IMR-90 (cell line): ENCODE results near the gene TMEM59. TPM values are rescaled to one million over a fixed set of nuclear protein-coding genes. Genes with fewer than 3 reads are reported as not detected.
A peak's percentile ranks its signal among the peaks of the same experiment; 100 is the strongest.

Source experiments
- ATAC-seq: fragments of 200-7000 bp; cut with Tn5 transposase; 2 replicates; pipeline ENCODE4 v1.9.1; 2020; ENCODE audit warnings: low read depth, mild to moderate bottlenecking, moderate library complexity
- BruUV-seq: library from RNA; stranded (reverse); fragments of 400-500 nt; replicated peaks from 2 replicates; lab custom pipeline; 2021; lab: Mats Ljungman, UMichigan
- CTCF ChIA-PET: fragments of 300-600 bp; formaldehyde crosslinking; extraction: SDS; loops from one replicate; lab custom pipeline; 2021; ENCODE audit warnings: antibody characterized with exemption; lab: Yijun Ruan, JAX
- POLR2A ChIA-PET: fragments of 300-600 bp; sonication (Branson Sonifier 250); formaldehyde crosslinking; loops from one replicate; lab custom pipeline; 2022; ENCODE audit warnings: antibody characterized with exemption; ENCODE audit not compliant: unreplicated experiment; lab: Charles Lee
- DNase-seq: peaks from one replicate; pipeline ENCODE4 v3.0.0; 2013
- H2AFZ ChIP-seq: replicated peaks from 2 replicates; pipeline ENCODE3; 2013; ENCODE audit warnings: low read length, mild to moderate bottlenecking; ENCODE audit not compliant: poor library complexity
- H2AK5ac ChIP-seq: 2 replicates; pipeline ENCODE4 v1.6.1; 2013; ENCODE audit warnings: low read depth, low read length, inconsistent platforms
- H2AK9ac ChIP-seq: replicated peaks from 2 replicates; pipeline ENCODE3; 2013; ENCODE audit warnings: mild to moderate bottlenecking, low read depth, low read length, moderate library complexity; ENCODE audit not compliant: poor library complexity
- H2BK120ac ChIP-seq: 2 replicates; pipeline ENCODE4 v1.6.1; 2013; ENCODE audit warnings: low read depth, low read length, inconsistent platforms
- H2BK15ac ChIP-seq: 3 replicates; pipeline ENCODE4 v1.6.1; 2013; ENCODE audit warnings: low read depth, low read length, inconsistent platforms
- H2BK20ac ChIP-seq: 2 replicates; pipeline ENCODE4 v1.6.1; 2013; ENCODE audit warnings: low read depth, mild to moderate bottlenecking, inconsistent platforms, low read length, moderate library complexity
- H2BK5ac ChIP-seq: 2 replicates; pipeline ENCODE4 v1.6.1; 2013; ENCODE audit warnings: mild to moderate bottlenecking, low read depth, low read length, inconsistent platforms; ENCODE audit not compliant: poor library complexity, severe bottlenecking
- H3K14ac ChIP-seq: replicated peaks from 2 replicates; pipeline ENCODE4 v1.6.1; 2013; ENCODE audit warnings: low read depth, low read length, inconsistent platforms
- H3K18ac ChIP-seq: 2 replicates; pipeline ENCODE4 v1.6.1; 2013; ENCODE audit warnings: low read depth, low read length, control low read depth
- H3K23ac ChIP-seq: 2 replicates; pipeline ENCODE4 v1.6.1; 2013; ENCODE audit warnings: low read depth, low read length, inconsistent platforms
- H3K27ac ChIP-seq: 2 replicates; pipeline ENCODE4 v1.5.1; 2013; ENCODE audit warnings: mild to moderate bottlenecking, control low read depth, low read length; ENCODE audit not compliant: insufficient read depth
- H3K27me3 ChIP-seq: 2 replicates; pipeline ENCODE4 v1.6.1; 2013; ENCODE audit warnings: low read length; ENCODE audit not compliant: control insufficient read depth, insufficient read depth
- H3K36me3 ChIP-seq: 2 replicates; pipeline ENCODE4 v1.6.1; 2013; ENCODE audit warnings: low read length, mixed read lengths; ENCODE audit not compliant: control insufficient read depth, insufficient read depth
- H3K4ac ChIP-seq: 2 replicates; pipeline ENCODE4 v1.6.1; 2013; ENCODE audit warnings: low read depth, low read length, inconsistent platforms
- H3K4me1 ChIP-seq: 2 replicates; pipeline ENCODE4 v1.6.1; 2013; ENCODE audit warnings: low read length, mixed read lengths; ENCODE audit not compliant: control insufficient read depth, insufficient read depth
- H3K4me2 ChIP-seq: 2 replicates; pipeline ENCODE4 v1.6.1; 2013; ENCODE audit warnings: low read depth, mild to moderate bottlenecking, control low read depth, low read length, moderate library complexity
- H3K4me3 ChIP-seq: 2 replicates; pipeline ENCODE4 v1.5.1; 2013; ENCODE audit warnings: low read depth, mild to moderate bottlenecking, control low read depth, low read length, moderate library complexity; ENCODE audit not compliant: insufficient read depth
- H3K56ac ChIP-seq: 2 replicates; pipeline ENCODE4 v1.6.1; 2013; ENCODE audit warnings: low read length, inconsistent platforms; ENCODE audit not compliant: insufficient read depth; ENCODE audit errors: extremely low read depth
- H3K79me1 ChIP-seq, 2 experiments: 2 replicates each; pipeline ENCODE4 v1.6.1; 2013; ENCODE audit warnings: low read length in 2 of 2, inconsistent platforms in 1 of 2, low read depth in 1 of 2
- H3K9ac ChIP-seq: 2 replicates; pipeline ENCODE4 v1.6.1; 2013; ENCODE audit warnings: low read depth, low read length, control low read depth
- H3K9me1 ChIP-seq: 2 replicates; pipeline ENCODE4 v1.6.1; 2013; ENCODE audit warnings: low read length, inconsistent platforms; ENCODE audit not compliant: insufficient read depth
- H3K9me3 ChIP-seq: 2 replicates; pipeline ENCODE4 v1.6.1; 2013; ENCODE audit warnings: low read length; ENCODE audit not compliant: control insufficient read depth, insufficient read depth
- H4K20me1 ChIP-seq: 2 replicates; pipeline ENCODE4 v1.6.1; 2013; ENCODE audit warnings: low read length, inconsistent platforms; ENCODE audit not compliant: insufficient read depth
- H4K5ac ChIP-seq: 2 replicates; pipeline ENCODE4 v1.6.1; 2013; ENCODE audit warnings: mild to moderate bottlenecking, low read depth, low read length, control low read depth
- H4K8ac ChIP-seq, 2 experiments: 2 replicates each; pipeline ENCODE4 v1.6.1; 2013; ENCODE audit warnings: low read depth in 2 of 2, low read length in 2 of 2, control low read depth in 1 of 2, inconsistent platforms in 1 of 2
- H4K91ac ChIP-seq: 2 replicates; pipeline ENCODE4 v1.6.1; 2013; ENCODE audit warnings: low read depth, low read length, inconsistent platforms; ENCODE audit not compliant: insufficient read depth
- BHLHE40 ChIP-seq: fragments of 150-350 bp; IDR thresholded peaks from 2 replicates; pipeline ENCODE4 v1.6.1; 2016; ENCODE audit warnings: mild to moderate bottlenecking, low read depth, low read length
- CEBPB ChIP-seq: IDR thresholded peaks from 2 replicates; pipeline ENCODE4 v1.6.1; 2012; ENCODE audit warnings: low read depth, low read length, improper control_type of control experiment
- CHD1 ChIP-seq: IDR thresholded peaks from 2 replicates; pipeline ENCODE4 v1.6.1; 2012; ENCODE audit warnings: low read depth, low read length, improper control_type of control experiment
- ELK1 ChIP-seq: fragments of 150-350 bp; IDR thresholded peaks from 2 replicates; pipeline ENCODE4 v1.6.1; 2016; ENCODE audit warnings: low read depth, mild to moderate bottlenecking, low read length, moderate library complexity, borderline replicate concordance
- FOS ChIP-seq: fragments of 150-350 bp; IDR thresholded peaks from 2 replicates; pipeline ENCODE4 v1.6.1; 2016; ENCODE audit warnings: low read depth, low read length
- MAFK ChIP-seq: IDR thresholded peaks from 2 replicates; pipeline ENCODE4 v1.6.1; 2012; ENCODE audit warnings: low read depth, low read length, improper control_type of control experiment
- MAZ ChIP-seq: IDR thresholded peaks from 2 replicates; pipeline ENCODE4 v1.6.1; 2012; ENCODE audit warnings: low read depth, mild to moderate bottlenecking, low read length, improper control_type of control experiment, moderate library complexity, borderline replicate concordance
- MXI1 ChIP-seq: IDR thresholded peaks from 2 replicates; pipeline ENCODE4 v1.6.1; 2012; ENCODE audit warnings: low read depth, mild to moderate bottlenecking, low read length, moderate library complexity, borderline replicate concordance
- NFE2L2 ChIP-seq: fragments of 150-350 bp; IDR thresholded peaks from 2 replicates; pipeline ENCODE4 v1.6.1; 2016; ENCODE audit warnings: low read depth, mild to moderate bottlenecking, low read length
- POLR2A ChIP-seq: IDR thresholded peaks from 2 replicates; pipeline ENCODE4 v1.6.1; 2012; ENCODE audit warnings: mild to moderate bottlenecking, low read depth, low read length
- RAD21 ChIP-seq: IDR thresholded peaks from 2 replicates; pipeline ENCODE4 v1.6.1; 2012; ENCODE audit warnings: low read length, improper control_type of control experiment
- RCOR1 ChIP-seq: IDR thresholded peaks from 2 replicates; pipeline ENCODE4 v1.6.1; 2012; ENCODE audit warnings: mild to moderate bottlenecking, low read length, improper control_type of control experiment; ENCODE audit not compliant: insufficient replicate concordance
- RFX5 ChIP-seq: IDR thresholded peaks from 2 replicates; pipeline ENCODE4 v1.8.0; 2012; ENCODE audit warnings: low read depth, mild to moderate bottlenecking, low read length, moderate library complexity
- SMC3 ChIP-seq: fragments of 150-350 bp; IDR thresholded peaks from 2 replicates; pipeline ENCODE4 v1.6.1; 2016; ENCODE audit warnings: low read depth, mild to moderate bottlenecking, antibody characterized with exemption, low read length, moderate library complexity
- USF2 ChIP-seq: fragments of 150-350 bp; IDR thresholded peaks from 2 replicates; pipeline ENCODE4 v1.6.1; 2017; ENCODE audit warnings: mild to moderate bottlenecking, antibody characterized with exemption, low read length, low read depth
- WGBS, 2 experiments: methylation state at CpG; one replicate each; pipeline versions ENCODE4 v1.1.5 to v1.1.7; 2013; ENCODE audit warnings: missing lambda C conversion rate in 2 of 2; ENCODE audit not compliant: insufficient read length in 1 of 2; ENCODE audit errors: extremely low coverage in 2 of 2; 5-methylcytosine and 5-hydroxymethylcytosine counted together
- dilution Hi-C: fragments of 300-500 bp; cut with HindIII; formaldehyde crosslinking; loops from one replicate; pipeline ENCODE4 v1.14.3; 2018; ENCODE audit warnings: low sequenced_read_pairs; ENCODE audit not compliant: unreplicated experiment
- in situ Hi-C: fragments of 300-500 bp; cut with MboI; formaldehyde crosslinking; loops from 3 replicates; pipeline ENCODE4 v1.14.3; 2019; ENCODE audit warnings: low sequenced_read_pairs, inconsistent platforms, mixed read lengths
- intact Hi-C: fragments of 100-400 bp; cut with micrococcal nuclease; formaldehyde crosslinking; loops from 2 replicates; pipeline ENCODE4 v1.10.0; 2022
- polyA plus RNA-seq, 3 experiments: library from polyadenylated mRNA; depleted of rRNA; stranded (reverse); fragments of >200 nt; gene quantifications; 2 replicates each; pipeline ENCODE4 v1.2.3, GENCODE V29; 2012; ENCODE audit warnings: low replicate concordance in 1 of 3
- total RNA-seq: library from RNA; depleted of rRNA; stranded (reverse); fragments of >200 nt; gene quantifications from 2 replicates; pipeline ENCODE4 v1.2.3, GENCODE V29; 2012
- TF ChIP-seq, protein P1 (sequence below): conservative IDR thresholded peaks from 2 replicates; pipeline ENCODE4 v1.5.1; 2012; ENCODE audit warnings: mild to moderate bottlenecking, low read depth, low read length, improper control_type of control experiment

Gene TMEM59
- total and polyA plus RNA-seq, 2 of the 4 experiments (the other 2 are of a cell fraction): 239 to 241 TPM

GRCh38 chr1:54054438-54054749 is 1.4 kb upstream of the TMEM59 start:
- no peaks in the 10 kb centered on the region for H4K20me1 ChIP-seq
- 0 out of 3 replicates have a peak overlapping the region, but pooled peaks have one; percentile 6 for H2BK15ac ChIP-seq
- no peak overlapping the region for H2BK20ac ChIP-seq
- H3K36me3 ChIP-seq: no peaks in the 10 kb centered on the region
- ATAC-seq (no peak), DNase-seq (no peak)
- WGBS, 2 experiments: 38% methylated on average over 2 of the region's 5 CpGs; no CpG with 5 or more reads in 1 of the 2 experiments
- BruUV-seq: no TSS peak
- no peak overlapping the region for H2BK5ac ChIP-seq
- H3K9me3 ChIP-seq: no peaks in the 10 kb centered on the region
- ChIA-PET CTCF (interaction anchor here (1.2 kb wide), 1 partner anchor 27 kb away, joined by 5 read pairs; no protein-coding TSS in a partner anchor), POLR2A (no interaction called here)
- dilution Hi-C loops (no loop called here), intact Hi-C loops (loop anchor here (5.0 kb wide), 2 partner anchors 177 to 192 kb away; no protein-coding TSS in a partner anchor), in situ Hi-C loops (loop anchor here (25.0 kb wide), 1 partner anchor 192 kb away; no protein-coding TSS in a partner anchor)
- no peak overlapping the region for H2AK5ac ChIP-seq
- peak overlapping the region; percentile 20; the same call in 1 of the 2 replicates for H3K4ac ChIP-seq
- peaks cover 17 to 38% of the 10 kb centered on the region in 2 experiments for H3K79me1 ChIP-seq
- peak overlapping the region; percentile 61 for H2AK9ac ChIP-seq
- H3K56ac ChIP-seq: no peak overlapping the region
- H3K4me2 ChIP-seq: peak overlapping the region; percentile 93
- no peak overlapping the region for H4K91ac ChIP-seq
- no peak overlapping the region for H3K4me3 ChIP-seq
- H3K4me1 ChIP-seq: 0 out of 2 replicates have a peak, but pooled peaks cover 2% of the 10 kb centered on the region
- H2AFZ ChIP-seq: peak overlapping the region; percentile 29
- H3K23ac ChIP-seq: peak overlapping the region; percentile 75
- H2BK120ac ChIP-seq: no peak overlapping the region
- H4K8ac ChIP-seq: peak overlapping the region; percentile 65 to 94
- no peak overlapping the region for H3K18ac ChIP-seq
- H3K14ac ChIP-seq: no peak overlapping the region; the same call in 1 of the 2 replicates
- peaks cover 6% of the 10 kb centered on the region; the same call in 1 of the 2 replicates for H3K9me1 ChIP-seq
- peak overlapping the region; percentile 21; the same call in 1 of the 2 replicates for H3K9ac ChIP-seq
- H3K27ac ChIP-seq: no peak overlapping the region
- no peaks in the 10 kb centered on the region for H3K27me3 ChIP-seq
- TF ChIP-seq MAFK (no peak), MAZ (no peak), NFE2L2 (no peak), CEBPB (no peak), ELK1 (no peak), USF2 (no peak), RCOR1 (no peak), CHD1 (no peak), POLR2A (no peak), RFX5 (no peak), BHLHE40 (no peak), SMC3 (no peak), RAD21 (no peak), FOS (no peak), MXI1 (no peak)
- TF ChIP-seq, protein P1, sequence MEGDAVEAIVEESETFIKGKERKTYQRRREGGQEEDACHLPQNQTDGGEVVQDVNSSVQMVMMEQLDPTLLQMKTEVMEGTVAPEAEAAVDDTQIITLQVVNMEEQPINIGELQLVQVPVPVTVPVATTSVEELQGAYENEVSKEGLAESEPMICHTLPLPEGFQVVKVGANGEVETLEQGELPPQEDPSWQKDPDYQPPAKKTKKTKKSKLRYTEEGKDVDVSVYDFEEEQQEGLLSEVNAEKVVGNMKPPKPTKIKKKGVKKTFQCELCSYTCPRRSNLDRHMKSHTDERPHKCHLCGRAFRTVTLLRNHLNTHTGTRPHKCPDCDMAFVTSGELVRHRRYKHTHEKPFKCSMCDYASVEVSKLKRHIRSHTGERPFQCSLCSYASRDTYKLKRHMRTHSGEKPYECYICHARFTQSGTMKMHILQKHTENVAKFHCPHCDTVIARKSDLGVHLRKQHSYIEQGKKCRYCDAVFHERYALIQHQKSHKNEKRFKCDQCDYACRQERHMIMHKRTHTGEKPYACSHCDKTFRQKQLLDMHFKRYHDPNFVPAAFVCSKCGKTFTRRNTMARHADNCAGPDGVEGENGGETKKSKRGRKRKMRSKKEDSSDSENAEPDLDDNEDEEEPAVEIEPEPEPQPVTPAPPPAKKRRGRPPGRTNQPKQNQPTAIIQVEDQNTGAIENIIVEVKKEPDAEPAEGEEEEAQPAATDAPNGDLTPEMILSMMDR: no peak
- no peak overlapping the region for H4K5ac ChIP-seq
